Measurements from ENCODE around the gene ZSCAN30.
"Not testable (repeated sequence)": the region's sequence is repeated elsewhere in the genome, so short reads cannot be mapped to it uniquely, and the experiment has no call there.

ZSCAN30 gene

DNA sequence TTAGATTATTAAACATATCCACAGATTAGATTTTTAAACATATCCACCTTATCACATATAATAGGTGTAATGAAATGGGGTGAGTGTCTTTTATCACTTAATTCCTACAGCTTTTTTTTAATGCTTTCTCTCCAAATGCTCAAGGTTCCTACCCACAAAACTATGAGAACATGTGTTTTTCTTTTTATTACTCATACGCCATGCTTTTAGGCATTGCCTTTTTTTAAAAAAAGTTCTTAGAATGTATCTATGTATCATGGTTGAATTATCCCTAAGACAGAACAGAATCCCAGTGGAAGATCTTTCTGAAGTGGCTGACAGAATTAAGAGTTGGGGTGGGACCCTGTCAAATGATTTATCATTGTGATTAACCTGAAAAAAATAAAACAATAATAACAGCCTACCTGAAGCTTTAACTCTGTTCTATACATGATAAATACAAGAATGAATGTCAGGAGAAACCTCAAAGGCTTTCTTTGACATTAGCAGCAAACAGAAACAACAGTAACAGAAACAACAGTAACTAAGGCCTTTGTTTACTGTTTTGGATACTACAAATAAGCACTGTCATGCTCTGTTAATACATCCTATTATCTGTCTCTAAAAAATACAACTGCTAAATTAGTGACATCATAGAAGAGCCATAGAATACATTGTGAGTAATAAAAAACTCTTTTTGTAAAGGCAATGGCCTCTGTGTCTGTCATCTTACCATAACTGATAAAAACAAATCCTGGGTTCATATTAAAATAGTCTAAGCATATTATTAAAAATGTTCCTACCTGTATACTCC is 53.3 kb downstream of the ZSCAN30 start:
- peak; percentile 92 for DNase-seq (ENCODE audit: low spot score)

DNA sequence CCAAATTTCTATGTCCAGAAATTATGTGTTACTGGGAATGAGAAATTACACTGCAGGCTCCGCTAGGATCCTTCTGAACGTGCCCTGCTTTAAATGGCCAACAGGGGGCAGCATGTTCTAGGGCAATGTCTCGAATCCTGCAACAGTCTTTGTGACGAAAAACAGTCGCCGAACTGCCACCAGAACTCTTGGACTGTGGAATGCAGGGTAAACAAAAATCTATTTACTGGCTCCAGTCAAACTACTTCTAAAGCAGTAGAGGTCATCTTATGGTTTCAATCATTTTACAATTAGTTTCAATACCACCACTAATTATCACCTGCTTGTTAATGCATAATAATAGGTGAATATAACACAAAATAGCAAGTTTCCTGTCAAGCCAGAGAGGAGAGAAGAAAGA is 59.0 kb downstream of the ZSCAN30 start:
- DNase-seq (ENCODE audit: low spot score), result peak; percentile 95

DNA sequence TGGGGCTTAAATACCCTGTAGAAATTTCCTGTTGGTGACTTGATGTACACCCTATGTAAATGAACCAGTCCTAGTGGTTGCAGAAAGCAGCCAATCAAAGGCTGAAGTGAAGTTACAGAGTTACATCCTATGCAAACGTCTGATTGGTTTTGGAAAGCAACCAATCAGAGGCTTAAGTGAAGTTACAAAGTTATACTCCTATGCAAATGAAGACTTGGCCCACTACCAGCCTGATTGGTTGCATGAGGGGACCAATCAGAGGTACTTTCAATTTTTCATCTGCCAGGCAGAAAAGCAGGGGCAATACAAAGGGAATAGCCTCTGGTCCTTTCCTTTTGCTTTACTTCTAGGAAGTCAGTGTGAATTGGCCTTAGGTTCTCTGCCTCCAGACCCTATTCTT is 62.8 kb downstream of the ZSCAN30 start:
- no peak for DNase-seq (ENCODE audit: low spot score)

DNA sequence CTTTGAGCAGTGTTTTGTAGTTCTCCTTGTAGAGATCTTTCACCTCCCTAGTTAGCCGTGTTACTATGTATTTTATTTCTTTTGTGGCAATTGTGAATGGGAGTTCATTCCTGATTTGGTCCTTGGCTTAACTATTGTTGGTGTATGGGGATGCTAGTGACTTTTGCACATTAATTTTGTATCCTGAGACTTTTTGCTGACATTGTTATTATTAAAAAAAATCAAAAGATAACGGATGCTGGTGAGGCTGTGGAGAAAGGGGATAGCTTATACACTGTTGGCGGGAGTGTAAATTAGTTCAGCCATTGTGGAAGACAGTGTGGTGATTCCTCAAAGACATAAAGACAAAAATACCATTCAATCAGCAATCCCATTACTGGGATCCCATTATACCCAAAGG is 66.2 kb downstream of the ZSCAN30 start:
- DNase-seq (ENCODE audit: low spot score), result no peak

DNA sequence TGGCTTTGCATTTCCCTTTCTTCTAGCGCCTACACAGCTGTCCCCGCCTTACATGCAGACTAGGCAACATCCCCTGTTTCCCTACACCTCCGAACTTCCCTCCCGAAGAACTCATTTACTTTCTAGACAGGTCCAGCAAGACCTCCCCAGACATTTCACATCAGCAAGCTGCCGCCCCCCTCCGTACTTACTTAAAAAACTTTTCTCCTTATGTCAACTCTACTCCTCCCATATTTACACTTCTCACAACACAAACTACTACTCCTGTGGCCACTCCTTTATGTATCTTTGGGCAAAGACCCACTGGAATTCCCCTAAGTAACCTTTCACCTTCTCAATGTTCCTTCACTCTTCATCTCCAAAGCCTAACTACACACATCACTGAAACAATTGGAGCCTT is 69.6 kb downstream of the ZSCAN30 start:
- no peak for DNase-seq (ENCODE audit: low spot score)

DNA sequence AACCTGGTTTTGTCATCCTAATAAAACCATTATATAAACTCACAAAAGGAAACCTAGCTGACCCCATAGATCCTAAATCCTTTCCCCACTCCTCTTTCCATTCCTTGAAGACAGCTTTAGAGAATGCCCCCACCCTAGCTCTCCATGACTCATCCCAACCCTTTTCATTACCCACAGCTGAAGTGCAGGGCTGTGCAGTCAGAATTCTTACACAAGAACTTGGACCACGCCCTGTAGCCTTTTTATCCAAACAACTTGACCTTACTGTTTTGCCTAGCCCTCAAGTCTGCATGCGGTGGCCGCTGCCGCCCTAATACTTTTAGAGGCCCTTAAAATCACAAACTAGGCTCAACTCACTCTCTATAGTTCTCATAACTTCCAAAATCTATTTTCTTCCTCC is 70.7 kb downstream of the ZSCAN30 start:
- DNase-seq (ENCODE audit: low spot score), result not testable (repeated sequence)

DNA sequence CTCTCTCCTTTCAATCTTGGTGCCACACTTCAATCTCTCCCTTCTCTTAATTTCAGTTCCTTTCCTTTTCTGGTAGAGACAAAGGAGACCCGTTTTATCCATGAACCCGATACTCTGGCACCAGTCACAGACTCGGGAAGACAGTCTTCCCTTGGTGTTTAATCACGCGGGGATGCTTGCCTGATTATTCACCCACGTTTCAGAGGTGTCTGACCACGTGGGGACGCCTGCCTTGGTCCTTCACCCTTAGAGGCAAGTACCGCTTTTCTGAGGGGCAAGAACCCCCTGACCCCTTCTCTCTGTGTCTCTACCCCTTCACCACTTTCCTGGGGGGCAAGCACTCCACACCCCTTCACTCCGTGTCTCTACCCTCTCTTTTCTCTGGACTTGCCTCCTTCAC is 73.4 kb downstream of the ZSCAN30 start:
- not testable (repeated sequence) for DNase-seq (ENCODE audit: low spot score)

DNA sequence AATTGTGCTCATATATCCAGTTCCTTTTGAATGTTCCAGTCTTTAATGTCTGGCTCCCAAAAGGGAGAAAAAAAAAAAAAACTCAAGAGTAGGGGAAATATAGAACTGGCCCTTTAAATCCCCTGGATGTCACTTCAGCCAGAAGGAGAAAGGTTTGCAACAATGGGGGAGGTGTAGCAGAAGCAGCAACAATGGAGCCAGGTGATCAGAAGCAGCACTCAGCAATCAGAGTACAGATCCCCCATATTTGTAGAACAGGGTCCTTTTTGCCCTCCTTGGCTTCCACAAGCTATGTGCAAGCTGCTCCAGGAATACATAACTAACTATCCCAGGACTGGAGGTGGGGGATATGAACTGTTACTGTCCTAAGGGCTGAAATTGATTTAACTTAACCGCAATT is 75.0 kb downstream of the ZSCAN30 start:
- DNase-seq (ENCODE audit: low spot score), result no peak

DNA sequence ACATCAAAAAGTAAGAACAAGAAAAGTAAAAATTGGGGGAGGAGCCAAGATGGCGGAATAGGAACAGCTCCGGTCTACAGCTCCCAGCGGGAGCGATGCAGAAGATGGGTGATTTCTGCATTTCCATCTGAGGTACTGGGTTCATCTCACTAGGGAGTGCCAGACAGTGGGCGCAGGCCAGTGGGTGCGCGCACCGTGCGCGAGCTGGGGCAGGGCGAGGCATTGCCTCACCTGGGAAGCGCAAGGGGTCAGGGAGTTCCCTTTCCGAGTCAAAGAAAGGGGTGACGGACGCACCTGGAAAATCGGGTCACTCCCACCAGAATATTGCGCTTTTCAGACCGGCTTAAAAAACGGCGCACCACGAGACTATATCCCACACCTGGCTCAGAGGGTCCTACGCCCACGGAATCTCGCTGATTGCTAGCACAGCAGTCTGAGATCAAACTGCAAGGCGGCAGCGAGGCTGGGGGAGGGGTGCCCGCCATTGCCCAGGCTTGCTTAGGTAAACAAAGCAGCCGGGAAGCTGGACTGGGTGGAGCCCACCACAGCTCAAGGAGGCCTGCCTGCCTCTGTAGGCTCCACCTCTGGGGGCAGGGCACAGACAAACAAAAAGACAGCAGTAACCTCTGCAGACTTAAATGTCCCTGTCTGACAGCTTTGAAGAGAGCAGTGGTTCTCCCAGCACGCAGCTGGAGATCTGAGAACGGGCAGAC is 84.1 kb downstream of the ZSCAN30 start:
- DNase-seq (ENCODE audit: low spot score), result not testable (repeated sequence)

DNA sequence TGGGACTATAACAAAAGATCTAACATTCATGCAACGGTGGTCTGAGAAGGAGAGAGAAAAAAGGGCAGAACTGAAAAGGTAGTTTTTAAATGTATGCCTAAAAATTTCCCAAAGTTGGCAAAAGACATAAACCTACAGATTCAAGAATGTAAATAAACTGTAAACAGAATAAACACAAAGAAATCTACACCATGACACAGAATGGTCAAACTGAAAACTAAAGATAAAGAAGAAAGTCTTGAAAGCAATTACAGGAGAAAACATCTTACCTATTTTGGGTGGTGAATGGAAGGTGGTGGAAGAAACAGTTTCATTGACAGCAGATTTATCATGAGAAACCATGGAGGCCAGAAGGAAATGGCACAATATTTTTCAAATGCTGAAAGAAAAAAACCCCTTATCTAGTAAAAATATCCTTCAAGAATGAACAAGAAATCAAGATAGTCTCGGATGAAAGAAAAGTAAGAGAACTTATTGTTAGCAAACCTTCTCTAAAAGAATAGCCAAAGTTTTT is 84.8 kb downstream of the ZSCAN30 start:
- DNase-seq (ENCODE audit: low spot score), result no peak

DNA sequence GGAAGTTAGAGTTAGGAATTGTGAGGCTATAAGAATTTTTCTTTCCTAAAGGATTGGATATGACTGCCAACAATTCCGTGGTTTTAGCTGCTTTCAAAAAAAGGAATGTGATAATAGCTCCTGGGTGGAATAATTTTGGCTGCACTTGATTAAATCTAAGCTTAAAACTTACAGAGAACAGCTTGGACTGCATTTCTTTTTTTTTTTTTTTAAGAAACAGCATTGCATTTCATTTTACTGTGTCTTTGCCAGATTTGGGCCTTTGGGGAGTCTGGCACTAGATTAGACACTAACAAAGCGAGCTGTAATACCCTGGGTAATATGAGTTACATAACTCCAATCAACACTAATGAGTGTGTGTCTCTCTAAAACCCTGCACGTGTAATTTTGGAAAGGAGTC is 87.0 kb downstream of the ZSCAN30 start:
- no peak for DNase-seq (ENCODE audit: low spot score)

DNA sequence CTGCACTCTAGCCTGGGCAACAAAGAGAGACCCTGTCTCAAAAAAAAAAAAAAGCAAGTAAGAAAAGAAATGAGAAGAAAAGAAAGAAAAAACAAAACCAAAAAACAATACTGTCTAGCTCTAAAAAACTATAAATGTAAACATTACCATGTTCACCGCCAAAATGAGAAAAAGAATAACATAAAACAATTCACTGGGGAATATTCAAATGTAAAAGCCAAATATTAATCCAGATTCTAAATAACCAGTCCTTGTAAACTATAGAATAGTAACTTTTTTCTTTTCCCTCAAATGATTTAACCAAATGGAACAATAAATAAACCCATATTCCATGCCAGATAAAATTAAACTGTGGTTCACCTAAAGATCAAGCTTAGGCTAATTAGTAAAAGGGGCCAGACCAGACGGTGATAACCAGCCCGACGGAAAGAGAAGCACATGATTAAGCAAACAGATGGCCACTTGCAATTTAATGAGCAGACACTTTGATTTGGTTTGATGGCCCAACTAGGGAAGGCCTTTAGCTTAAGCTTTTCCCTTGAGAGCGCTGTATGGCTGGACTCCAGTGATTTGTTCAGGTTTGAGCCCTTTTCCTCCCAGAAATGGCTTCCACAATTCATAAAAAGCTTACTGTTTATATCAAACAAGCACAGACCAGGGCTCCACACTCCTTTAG is 88.6 kb downstream of the ZSCAN30 start:
- no peak for DNase-seq (ENCODE audit: low spot score)
